GM19035 (cell line): ENCODE results near the gene MCF2L2.

Source experiments
- ATAC-seq: cut with Tn5 transposase; IDR thresholded peaks from one replicate; pipeline ENCODE4 v1.9.1; 2021; ENCODE audit not compliant: unreplicated experiment

The MCF2L2 gene

DNA sequence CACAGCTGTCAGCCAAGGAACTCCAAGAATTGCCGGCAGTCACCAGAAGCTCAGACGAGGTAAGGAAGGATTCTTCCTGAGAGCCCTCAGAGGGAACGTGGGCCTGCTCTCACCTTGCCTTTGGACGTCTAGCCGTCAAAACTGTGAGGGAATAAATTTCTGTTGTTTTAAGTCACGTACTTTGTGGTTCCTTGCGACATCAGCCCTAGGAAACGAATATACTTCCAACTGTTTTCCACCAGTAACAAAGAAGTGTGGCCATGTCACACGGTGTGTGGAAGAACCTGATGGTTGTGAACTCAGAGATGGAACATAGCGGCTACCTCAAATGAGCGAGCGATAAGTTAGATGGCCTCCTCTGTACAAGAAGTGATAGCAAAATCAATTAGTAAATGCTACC, 216.3 kb downstream of the MCF2L2 start:
- no peak for ATAC-seq

DNA sequence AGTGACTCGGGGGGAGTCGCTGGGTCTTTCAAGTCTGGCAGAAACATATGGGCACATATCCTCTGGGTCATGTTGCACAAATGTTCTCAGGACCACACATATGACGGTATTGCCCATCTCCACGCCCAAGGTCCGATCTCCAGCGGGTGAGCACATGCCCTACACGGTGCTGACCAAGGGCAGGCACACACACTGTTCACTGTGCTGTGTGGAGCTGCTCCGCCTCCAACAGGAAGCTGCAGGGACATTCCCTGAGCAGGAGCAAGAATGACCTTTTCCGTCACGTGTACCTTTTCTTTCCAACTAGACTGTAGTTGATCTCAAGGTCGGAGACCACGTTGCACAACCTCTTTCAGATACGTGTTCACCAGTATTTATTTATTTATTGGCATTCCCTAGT, 217.1 kb downstream of the MCF2L2 start:
- no peak for ATAC-seq

DNA sequence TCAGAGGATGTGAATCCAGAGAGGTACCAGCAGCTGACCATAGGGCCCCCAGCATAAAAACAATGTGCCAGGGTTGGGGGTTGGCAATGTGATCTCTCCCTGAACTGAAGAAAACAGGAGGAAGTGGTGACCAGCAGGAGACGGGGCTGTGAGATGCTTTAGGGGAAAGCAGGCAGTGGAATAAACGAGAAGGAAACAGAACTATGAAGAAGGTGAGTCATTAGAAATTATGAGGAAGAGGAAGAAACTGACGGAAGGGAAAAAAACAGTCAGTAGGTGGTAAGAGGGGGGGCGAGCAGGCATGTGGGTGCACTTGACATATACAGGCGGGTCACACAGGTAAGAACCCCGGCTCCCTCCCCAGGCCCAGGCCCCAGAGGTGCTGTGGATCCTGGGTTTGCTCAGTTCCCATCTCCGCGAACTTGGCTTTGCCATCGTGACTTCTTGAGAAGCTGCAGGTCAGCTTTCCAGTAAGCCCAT, 217.5 kb downstream of the MCF2L2 start:
- no peak for ATAC-seq

DNA sequence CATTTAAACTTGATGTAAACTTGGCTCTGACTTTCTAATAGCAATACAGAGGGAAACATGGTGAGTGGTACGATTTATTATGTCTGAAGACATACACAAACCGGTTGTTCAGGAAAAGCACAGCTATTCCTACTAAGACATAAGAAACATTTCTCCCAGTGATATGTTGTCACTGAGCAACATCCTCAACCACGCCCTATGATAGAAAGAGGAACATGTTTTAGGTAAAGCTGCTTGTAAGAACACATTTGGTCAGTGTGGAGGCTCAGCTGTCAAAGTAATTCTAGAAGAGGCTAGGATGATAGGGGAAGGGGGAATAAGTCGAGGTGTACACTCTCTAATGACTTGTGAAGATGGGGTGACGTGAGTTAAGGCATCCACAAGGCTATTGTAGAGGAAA, 218.1 kb downstream of the MCF2L2 start:
- no peak for ATAC-seq

DNA sequence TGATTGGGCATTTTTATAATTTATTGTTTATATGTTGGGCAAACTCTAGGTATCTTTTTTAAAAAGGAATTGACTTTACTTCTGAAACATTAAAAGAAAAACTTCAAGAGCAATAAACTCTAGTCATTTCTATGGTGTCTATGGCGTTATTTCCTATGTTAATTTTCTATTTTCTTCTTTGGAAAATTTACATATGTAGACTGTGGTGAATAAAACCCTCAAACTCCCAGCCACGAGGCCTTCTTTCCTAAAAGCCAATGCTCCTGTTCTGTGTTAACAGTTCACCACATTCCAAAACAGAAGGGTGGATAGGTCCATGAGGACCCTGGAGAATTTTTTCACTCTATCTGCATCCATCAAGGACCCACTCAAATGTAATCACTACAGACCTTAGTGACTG, 219.6 kb downstream of the MCF2L2 start:
- ATAC-seq: no peak

DNA sequence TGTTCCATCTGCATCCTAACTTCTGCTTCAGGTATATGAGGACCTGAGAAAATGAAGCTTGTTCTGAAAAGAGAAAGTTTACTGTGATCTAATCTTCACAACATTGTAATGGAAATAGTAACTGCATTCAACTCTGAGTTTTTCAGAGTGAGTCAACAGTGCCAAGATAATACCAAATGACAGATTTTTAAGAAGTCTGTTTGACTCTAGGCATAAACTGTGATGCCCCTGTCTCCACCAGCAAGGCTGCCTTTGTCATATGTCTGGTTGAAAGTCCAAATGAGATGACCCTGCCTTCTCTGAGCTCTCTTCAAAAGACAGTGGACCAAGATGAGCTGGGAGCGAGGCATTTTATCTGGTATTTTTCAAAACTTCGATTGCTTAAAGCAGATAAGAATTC, 220.2 kb downstream of the MCF2L2 start:
- ATAC-seq: no peak

DNA sequence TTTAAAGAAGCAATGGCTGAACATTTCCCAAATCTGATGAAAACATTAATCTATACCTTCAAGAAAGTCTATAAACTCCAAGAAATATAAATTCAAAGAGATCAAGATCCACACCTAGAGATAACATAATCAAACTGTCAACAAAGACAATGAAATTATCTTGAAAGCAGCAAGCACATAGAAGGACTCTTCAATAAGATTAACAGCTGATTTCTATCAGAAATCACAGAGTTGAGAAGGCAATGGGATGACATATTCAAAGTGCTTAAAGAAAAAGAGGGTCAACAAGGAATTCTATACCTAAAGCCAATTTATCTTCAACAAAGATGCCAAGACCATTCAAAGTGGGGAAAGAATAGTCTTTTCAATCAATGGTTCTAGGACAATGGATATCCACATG, 224.7 kb downstream of the MCF2L2 start:
- no peak for ATAC-seq

DNA sequence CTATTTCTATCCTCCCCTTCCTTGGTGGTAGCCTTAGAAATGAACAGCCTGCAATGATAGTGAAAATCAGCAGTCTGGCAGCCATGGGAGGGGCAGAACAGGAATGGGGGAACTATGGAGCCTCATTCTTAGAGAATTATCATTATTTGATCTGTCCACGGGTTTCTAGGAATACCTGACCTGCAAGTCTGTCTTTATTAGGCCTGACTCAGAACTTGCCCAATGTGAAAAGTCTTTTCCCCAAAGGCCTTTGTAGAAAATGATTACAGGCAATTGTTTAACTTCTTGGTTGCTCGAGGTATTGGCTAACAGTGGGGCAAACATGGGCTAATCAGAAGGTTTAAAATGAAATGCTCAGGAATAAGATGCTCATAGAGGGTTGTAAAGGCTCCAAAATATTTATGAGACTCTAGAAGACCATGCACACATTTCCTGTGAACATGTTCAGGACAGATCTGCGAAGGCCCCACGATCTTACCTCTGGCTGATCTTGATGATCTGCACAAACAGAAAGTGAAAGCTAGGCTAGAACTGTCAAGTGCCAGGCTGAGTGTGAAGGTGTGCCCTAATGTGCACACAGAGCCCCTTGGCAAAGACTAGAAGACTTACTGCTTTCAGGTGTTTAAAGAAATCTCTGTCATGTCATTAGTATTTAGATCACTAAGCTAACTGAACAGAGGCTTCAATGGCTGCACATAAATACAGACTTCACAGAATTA, 226.3 kb downstream of the MCF2L2 start:
- ATAC-seq: no peak

DNA sequence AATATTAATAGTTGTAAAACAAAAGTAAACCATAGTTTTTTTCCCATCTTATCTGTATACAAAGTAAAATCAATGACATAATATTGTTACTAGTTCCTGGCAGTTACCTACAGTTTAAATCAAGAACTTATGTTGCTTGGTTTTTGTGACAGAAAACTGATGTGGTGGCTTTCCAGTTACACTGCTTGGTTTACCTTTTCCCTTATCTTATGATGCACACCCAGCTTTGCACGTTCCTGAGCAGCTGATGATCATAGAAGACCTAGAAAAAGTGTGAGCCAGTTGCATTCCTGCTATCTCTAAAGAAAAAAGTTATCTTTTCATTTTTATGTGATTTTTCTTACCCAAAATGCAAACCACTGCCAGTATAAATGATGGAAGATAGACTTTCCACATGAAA, 229.5 kb downstream of the MCF2L2 start:
- no peak for ATAC-seq

DNA sequence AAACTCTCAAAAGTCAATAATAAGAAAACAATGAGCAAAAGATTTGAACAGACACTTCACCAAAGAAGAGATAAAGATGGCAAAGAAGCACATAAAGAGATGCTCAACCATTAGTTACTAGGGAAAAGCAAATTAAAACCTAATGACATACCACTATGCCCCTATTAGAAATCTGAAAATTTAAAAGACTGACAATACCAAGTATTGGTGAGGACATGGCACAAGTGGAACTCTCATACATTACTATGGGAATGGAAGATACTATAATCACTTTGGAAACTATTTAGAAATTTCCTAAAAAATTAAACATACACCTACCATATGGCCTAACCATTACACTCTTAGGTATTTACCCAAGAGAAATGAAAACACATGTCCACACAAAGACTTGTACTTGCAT, 230.7 kb downstream of the MCF2L2 start:
- ATAC-seq: no peak

DNA sequence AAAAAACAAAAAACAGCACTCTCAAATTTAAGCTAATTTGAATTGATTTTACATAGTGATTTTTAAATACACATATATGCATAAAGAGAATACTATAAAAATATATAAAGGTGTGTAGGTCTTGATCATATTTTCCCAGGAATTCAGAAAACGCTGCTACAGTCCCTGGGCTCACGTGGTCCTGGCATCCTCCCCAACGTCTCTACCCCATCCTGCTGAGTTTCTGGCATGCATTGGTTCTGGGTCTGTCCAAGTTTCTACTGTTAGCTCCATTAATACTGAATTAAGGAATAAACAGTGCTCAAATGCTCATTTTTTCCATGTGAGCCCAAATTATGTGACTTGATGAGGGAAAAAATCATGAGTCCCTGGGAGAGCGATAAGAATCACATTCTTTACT, 233.2 kb downstream of the MCF2L2 start:
- no peak for ATAC-seq

DNA sequence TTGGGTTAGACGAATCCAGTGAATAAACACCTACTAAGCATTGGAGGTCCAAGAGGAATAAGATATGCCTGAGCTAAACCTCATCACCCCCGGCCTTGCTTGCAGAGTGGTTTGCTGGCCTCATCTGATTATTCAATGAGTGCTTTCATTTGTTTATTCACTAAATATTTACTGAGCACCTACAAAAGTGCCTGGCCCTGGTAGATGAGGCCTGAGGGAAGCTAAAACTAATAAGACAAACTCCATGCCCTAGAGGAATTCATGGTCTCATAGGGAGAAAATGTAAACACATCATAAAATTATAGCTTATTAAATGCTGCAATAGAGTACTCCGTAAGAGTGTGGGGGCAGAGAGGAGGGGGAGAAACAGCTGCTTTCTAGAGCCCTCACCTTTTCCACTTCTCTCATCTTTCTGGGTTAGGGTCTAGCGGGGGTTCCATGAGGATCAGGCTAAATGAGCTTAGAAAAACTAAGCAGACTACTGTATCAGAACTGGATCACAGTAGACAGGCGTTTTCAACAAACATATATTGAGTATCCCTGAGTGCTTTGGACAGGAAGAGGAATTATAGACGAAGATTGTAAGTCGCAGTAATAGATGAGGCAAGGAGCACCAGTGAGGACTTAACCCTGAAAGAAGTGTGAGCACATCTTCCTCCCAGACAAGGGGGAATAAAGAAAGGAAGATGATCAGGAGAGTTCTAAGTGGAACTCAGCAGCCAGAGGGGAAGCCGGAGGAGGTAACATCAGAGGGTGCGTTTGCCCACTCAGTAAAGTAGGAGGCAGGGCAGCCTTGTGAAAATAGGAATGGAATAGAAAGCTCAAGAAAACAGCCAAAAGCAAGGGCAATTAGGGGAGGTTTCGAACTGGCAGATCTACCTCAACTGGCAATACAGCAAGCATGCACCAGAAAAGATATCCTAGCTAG, 234.4 kb downstream of the MCF2L2 start:
- no peak for ATAC-seq

DNA sequence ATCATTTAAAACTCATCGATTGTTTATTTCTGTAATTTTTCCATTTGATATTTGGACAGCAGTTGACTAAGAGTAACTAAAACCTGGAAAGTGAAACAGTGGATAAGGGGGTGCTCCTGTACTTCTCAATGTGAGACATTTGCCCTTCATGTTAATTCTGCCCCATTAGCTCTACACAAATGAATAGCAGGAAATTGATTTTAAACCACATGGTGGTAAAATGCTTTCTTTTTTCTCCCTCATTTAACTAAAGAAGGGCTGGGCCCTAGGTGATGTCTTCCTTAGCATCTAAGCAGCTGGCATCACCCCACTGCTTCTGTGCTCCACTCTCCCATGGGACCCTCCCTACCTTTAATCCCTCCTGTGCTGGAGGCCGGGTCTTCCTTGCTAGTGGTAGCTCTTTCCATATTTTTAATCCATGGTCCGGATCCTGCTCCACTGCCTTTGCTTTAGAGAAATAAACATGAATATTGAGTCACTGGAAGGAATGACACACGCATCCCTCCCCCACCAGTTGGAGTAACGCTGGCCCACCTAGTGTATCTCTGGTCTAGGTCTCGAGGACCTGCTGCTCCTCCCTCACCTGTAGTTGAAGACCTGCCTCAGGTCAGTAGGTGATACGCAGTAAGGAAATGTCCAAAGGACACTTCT, 235.6 kb downstream of the MCF2L2 start:
- no peak for ATAC-seq

DNA sequence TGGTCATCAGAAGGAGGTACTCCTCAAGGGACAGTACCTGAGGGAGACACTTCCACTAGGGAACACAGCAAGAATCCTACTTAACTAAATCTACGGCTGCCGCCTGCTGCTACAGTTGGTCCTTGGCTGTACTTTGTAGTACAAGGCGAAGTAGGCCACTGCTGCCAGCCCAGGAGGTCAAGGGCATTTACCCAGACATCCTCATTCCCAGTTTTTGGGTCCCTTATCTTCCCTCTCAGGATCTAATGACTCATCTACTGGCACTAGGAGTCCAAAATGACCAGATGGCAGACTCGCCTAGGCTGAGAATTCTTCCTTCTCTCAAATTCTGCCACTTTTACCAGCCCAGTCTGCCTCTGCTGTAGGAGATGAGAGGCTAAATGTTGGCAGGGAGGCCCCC, 238.8 kb downstream of the MCF2L2 start:
- ATAC-seq: no peak

DNA sequence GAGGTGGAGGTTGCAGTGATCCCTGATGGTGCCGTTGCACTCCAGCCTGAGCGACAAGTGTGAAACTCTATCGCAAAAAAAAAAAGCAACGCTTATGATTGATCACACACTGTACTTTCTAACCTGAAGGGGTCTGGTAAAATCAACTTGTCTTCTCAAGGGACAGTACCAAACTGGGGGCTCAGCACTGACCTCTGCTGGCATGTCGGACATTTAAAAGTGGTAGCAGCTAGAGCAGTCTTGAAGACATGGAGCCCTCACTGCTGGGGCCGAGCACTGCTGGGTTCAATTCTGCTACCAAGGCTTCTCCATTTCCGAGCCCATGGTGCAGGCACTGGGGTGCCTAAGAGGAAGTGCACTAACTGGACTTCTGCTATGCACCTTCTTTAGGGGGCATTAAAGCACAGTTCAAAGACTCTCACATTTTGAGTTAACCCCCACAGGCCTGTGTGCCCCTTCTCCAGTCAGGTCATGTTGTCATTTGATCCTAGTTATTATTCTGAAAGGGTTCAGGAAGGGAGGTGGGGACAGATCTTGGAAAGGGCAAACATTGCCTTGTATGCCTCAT, 239.4 kb downstream of the MCF2L2 start:
- ATAC-seq: peak; percentile 59

DNA sequence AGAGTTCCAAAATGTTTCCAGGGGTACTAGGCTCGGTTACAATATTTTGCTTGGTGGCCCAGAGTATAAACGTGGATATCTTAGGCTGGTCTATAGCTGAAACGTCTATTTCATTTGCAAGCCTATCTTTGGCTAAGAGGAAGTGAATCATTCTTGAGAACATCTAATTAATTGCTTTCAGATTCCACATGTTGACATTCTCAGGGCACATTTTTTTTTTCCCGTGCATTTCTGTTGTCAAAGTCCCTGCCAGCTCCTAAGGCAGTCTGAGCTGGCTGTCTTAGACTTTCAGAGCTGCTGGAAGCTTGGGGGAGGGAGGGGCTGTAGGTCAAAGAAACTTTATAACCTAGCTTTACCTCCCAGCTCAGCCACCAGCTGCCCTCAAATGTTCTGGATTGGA, 242.7 kb downstream of the MCF2L2 start:
- ATAC-seq: no peak

DNA sequence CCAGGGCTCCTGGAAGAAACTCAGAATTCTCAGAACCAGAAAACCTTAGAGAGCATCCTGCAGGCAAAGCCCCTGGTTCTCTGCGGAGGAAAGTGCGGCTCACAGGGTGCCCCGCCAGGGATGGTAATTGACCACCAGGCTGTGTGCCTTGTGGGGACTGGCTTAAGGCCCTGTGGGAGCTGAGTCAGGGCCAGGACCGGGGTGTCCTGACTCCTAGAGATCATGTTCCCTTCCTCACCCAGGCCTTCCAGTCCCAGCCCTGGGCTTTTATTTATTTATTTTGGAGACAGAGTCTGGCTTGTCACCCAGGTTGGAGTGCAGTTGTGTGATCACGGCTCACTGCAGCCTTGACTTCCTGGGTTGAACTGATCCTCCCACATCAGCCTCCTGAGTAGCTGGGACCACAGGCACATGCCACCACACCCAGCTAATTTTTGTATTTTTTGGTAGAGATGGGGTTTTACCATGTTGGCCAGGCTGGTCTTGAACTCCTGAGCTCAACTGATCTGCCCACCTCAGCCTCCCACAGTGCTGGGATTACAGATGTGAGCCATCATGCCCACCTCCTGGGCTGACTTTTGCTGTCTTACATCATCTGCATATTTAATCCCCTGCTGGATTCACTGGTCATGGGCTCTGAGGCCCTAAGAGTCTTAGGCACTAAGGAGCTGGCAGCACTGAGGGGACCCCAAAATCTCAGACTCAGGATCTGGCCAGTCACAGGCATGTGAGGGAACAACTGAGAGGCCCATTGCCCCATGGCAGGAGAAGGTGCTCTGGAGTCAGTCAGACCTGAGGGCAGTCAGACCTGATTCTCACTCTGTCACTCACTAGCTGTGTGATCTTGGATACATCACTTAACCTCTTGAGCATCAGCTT, 245.4 kb downstream of the MCF2L2 start:
- ATAC-seq: no peak

DNA sequence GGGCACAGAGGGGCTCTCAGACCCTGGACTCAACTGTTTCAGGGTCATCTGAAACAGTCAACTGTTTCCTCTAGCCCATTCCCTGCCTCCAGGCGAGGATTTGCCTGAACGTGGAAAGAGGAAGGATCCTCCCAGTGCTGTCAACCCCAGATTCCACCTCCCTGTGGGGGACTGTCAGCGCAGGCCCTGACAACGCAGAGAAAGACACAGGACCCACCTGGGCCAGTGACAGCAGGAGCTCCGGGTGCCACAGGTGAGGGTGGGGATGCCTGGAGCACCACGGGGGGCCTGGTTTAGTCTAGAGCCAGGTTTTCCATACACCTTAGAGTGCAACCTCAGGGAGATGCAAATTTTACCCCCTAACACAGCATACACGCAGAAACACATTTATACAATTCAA, 246.3 kb downstream of the MCF2L2 start:
- no peak for ATAC-seq

DNA sequence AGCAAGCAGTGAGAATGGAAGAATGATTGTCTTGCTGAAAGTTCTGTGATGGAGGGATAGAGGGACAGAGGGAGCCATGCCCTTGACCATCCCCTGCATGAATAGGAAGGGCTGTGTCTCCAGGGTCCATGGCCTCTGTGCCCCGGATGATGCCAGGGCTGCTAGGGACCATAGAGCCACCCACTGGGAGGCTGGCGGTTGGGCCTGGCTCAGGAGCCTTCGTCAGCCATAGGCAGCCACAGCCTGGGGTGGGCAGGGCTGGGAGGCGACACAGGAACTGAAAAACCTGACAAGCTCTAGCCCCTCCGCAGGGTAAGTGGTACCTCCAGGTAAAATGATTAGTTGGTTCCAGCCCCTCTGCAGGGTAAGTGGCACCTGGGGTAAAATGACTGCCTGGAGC, 246.8 kb downstream of the MCF2L2 start:
- ATAC-seq: no peak

DNA sequence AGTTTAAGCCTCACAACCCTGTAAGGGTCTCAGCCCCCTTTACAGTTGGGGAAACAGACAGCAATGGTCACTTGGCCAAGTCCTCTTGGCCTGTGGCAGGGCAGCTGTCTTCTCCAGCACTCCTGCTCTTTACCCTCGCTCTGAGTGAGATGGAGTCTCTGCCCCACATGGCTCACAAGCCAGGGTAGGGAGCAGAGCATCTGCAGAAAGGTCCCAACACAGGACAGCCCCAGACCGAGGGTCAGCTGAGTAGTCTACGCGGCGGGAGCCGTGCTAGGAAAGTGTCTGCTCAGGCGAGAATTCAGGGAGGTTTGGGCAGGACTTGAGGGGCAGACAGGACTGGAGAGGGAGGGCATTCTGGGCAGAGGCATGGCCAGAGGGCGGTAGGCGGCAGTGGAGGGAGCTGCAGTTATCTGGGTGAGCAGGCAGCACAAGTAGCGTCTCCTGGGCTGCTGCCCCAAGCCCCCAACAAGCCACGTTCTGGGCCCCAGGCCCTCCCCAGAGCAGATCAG, 247.6 kb downstream of the MCF2L2 start:
- ATAC-seq: no peak
